RPMI7951 (cell line): ENCODE results near the gene NEB. TPM values are rescaled to one million over a fixed set of nuclear protein-coding genes. Genes with fewer than 3 reads are reported as not detected.
"Not testable (repeated sequence)": the region's sequence is repeated elsewhere in the genome, so short reads cannot be mapped to it uniquely, and the experiment has no call there.

Experiments
- DNase-seq: peaks from one replicate; pipeline ENCODE4 v3.0.0-alpha.2; 2012; ENCODE audit warnings: low read depth
- total RNA-seq: library from RNA; depleted of rRNA; stranded (reverse); fragments of >200 nt; shearing (Covaris generic); gene quantifications from 2 replicates; pipeline ENCODE4 v1.2.3, GENCODE V29; 2014

Gene NEB
- total RNA-seq, 1 experiment from 2014 or later = under 0.01 TPM

DNA sequence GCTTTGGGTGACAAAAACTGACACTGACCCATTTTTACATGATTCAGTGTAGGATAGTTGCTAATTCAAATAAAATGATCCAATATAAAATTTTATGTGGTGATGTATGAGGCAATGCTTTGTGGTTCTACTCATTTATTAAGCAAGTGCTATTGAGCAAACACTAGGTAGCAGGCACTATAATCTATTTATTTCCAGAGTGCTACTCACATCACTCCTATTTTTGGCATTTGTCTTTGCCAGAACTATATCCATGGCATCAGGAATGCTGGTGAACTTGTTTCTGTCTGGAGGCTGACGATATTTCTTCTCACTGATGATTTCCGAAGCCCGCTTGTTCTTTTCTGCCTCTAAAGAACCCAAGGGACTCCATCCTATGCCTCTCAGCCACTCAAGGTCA, 84.3 kb downstream of the NEB start:
- DNase-seq = no peak

DNA sequence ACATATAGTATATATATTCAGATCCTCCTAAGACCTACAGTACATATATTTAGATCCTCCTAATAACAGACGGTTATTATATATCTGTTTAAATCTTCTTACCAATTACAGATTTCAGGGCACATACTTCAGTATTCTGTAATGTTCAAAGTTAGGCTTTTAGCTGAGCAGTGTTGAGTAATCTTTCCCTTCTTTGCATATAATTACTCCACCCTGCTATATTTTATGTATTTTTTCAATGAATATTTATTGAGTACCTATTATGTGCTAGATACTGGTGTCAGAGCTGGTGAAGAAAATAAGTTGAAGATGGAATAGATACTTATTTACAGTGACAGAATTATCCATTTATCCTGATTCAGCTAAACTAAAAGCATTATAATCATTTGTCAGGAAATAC, 84.9 kb downstream of the NEB start:
- no peak for DNase-seq

- DNase-seq = not testable (repeated sequence)
These were observed 87.8 kb downstream of the NEB start for GRCh38 chr2:151646512-151646911.

DNA sequence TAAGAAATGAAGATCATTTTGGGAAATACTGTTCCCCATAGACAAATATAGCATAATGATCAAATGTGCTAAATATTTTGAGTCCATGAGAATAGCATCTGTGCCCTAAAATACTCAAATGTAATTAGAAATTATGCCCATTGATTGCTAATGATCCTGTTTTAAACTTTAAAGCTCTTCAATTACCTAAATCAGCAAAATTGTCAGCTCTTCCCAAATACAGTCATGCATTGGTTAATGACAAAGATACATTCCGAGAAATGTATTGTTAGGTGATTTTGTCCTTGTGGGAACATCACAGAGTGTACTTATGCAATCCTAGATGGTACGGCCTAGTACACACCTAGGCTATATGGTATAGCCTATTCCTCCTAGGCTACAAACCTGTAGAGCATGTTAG, 89.7 kb downstream of the NEB start:
- no peak for DNase-seq

DNA sequence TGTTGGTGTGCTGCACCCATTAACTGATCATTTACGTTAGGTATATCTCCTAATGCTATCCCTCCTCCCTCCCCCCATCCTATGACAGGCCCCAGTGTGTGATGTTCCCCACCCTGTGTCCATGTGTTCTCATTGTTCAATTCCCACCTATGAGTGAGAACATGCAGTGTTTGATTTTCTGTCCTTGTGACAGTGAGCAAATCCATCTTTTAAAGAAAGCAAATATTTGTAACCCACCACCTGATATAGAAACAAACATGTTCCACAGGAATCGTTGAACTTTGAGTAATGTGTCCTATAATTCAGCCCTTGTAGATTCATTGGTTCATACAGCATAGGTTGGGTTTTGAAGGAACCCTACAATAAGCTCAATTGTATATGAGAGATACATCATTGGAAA, 92.4 kb downstream of the NEB start:
- not testable (repeated sequence) for DNase-seq

GRCh38 chr2:151640087-151640486, 94.2 kb downstream of the NEB start:
- DNase-seq = no peak

DNA sequence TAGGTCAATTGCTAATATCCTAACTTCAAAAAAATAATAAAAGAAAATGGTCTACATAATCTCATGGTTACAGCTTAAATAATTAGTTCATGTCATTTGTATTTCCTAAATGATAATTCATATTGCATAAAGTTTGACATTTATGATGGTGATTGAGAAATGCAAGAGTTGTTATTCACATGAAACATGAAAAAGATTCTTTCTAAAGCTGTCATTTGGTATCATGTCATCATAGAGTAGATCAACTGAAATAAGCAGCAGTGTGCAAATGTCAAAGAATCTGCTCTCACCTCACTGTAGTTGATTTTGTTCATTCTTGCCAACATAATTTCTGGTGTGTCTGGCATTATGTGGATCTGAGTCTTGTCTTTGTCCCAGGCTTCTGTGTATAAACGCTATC, 95.3 kb downstream of the NEB start:
- DNase-seq = no peak

DNA sequence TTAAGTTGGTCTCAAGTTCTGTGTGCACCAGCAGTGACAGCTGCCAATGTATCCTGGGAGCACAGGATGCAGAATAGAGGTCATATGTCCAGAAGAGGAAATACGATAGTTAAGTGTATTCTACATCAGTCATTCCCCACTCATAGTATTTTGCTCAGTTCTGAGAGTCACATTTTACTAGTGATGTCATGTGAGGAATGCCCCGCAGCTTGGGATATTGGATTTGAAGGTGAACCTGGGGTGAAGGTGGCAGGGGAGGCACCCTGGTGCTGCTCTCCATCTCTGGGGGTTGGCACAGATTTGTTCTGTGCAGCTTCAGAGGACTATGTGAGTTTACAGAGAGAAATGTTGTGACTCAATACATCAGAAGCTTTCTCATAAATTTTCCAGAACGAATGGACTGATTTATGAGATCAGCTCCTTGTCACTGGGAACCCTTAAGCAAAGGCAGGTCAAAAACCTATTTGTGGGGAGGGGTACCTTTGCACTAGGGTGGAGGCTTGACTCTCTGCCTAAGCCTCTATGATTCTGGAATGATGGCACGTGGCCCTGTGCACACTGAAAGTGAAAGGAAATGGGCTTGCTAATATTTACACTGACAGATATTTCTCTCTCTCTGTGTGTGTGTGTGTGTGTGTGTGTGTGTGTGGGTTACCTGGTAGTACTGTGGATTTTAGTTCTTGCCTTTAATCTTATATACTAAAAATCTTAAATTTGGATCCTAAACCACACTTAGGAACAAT, 95.9 kb downstream of the NEB start:
- no peak for DNase-seq

DNA sequence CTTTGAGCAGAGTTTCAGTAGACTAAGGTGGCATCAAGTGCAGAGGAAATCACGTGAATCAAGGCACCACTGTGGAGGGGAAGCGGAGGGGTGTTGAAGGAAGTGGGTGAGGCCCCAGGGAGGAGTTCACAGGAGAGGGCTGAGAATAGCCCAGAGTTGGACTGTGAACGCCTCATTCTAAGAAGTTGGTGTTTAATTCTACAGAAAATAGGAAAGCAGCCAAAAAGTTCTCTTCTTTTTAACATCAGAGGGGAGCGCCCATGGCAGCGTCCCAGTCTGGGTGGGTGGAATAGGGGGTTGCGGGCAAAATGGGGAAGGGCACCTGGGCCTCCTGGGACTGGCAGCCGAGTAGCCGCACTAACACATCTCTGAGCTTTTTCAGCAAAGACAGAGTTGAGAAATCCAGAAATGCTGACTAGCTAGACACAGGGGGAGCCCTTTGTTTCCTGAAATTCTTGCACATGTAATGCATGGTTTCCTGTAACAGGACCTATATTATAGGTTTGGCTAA, 97.0 kb downstream of the NEB start:
- no peak for DNase-seq

DNA sequence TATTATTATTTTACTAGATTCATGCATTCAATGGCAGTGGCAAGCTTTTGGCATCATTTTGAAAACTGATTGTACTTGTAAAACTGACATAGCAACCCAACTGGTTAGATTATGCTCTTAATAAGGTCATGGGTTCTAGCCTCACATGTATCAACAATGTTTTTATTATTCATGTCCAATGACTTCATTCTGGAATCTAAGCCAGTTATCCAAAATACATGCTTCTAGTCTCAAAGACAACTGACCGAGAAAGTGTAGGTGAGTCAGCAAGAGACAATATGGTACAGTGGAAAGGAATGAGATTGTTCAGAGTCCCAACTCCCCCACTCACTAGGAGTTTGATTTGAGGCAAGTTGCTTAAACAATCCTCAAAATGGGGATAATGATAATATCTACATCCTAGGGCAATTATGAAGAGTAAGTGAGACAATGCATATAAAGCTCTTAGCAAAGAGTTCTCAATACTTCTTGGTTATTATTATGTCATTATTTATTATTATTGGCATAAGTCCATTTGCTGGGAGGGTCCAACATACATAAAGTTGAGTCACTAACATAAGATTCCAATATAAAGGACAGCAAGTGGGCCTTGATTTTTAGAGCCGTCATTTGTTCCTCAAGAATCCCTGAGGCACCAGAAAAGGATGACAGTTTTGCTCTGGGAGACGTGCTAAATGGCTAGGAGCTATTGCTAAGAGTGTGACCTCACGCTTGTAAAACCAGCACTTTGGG, 99.4 kb downstream of the NEB start:
- DNase-seq = no peak

- DNase-seq = peak; percentile 14
These were observed 101.2 kb downstream of the NEB start for GRCh38 chr2:151632993-151633565.

- DNase-seq = peak; percentile 15
These were observed 103.9 kb downstream of the NEB start for GRCh38 chr2:151630372-151630771.

- no peak for DNase-seq
These were observed 106.9 kb downstream of the NEB start for GRCh38 chr2:151627353-151627752.

DNA sequence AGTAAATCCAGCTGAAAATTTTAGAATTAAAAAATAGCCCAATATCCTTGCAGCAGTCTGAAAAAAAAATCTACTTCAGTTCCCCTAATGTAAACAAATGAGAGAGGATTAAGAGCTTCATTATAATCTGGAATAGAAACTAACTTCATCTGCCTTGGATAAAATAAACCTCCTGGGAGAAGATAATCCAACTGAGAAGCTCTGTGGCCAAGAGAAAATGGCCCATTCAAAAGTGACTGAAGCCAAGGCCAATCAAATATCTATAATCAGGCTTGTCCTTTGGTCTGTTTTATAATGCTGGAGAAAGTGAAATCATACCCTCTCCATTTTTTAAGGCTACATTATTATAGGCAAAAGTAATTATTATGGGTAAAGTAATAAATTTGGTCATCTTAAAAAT, 110.0 kb downstream of the NEB start:
- no peak for DNase-seq

GRCh38 chr2:151623631-151624030, 110.6 kb downstream of the NEB start:
- DNase-seq = no peak

- DNase-seq = no peak
These were observed 113.5 kb downstream of the NEB start for GRCh38 chr2:151620761-151621160.

- peak; percentile 47 for DNase-seq
These were observed 114.8 kb downstream of the NEB start for GRCh38 chr2:151619337-151619989.

- DNase-seq = no peak
These were observed 117.4 kb downstream of the NEB start for GRCh38 chr2:151616760-151617339.

DNA sequence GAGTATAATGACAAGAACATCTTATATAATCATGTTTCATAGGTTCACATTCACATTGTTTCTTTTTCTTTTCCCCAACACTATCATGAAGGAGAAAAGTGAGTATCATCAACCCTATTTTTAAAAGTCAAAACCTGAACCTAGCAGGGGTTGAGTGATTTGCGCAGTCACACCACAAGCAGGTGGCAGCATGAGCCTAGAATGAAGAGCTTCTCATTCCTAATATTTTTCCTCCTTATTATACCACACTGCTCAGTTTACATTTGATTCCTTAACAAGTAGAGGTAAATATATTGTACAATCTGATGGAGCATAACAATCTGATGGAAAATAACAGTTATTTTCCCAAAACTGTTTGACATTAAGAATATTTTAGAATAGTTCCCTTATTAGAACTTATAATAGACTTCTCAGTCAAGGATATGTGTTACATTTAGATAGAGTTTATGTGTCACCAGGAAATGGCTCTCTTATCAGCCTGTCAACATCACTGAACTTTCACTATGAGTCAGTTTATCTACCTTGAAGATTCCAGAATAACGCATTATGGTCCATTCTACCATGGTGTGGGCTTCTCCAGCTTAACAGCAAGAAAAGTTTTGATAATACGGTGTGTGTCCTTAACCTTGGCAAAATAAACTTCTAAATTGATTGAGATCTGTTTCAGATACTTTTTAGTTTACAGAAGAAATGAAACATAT, 119.5 kb downstream of the NEB start:
- no peak for DNase-seq

- no peak for DNase-seq
These were observed 120.1 kb downstream of the NEB start for GRCh38 chr2:151614159-151614558.

GRCh38 chr2:151611351-151611750, 122.9 kb downstream of the NEB start:
- DNase-seq = no peak
